ENCODE data around the gene CARD9.

DNA sequence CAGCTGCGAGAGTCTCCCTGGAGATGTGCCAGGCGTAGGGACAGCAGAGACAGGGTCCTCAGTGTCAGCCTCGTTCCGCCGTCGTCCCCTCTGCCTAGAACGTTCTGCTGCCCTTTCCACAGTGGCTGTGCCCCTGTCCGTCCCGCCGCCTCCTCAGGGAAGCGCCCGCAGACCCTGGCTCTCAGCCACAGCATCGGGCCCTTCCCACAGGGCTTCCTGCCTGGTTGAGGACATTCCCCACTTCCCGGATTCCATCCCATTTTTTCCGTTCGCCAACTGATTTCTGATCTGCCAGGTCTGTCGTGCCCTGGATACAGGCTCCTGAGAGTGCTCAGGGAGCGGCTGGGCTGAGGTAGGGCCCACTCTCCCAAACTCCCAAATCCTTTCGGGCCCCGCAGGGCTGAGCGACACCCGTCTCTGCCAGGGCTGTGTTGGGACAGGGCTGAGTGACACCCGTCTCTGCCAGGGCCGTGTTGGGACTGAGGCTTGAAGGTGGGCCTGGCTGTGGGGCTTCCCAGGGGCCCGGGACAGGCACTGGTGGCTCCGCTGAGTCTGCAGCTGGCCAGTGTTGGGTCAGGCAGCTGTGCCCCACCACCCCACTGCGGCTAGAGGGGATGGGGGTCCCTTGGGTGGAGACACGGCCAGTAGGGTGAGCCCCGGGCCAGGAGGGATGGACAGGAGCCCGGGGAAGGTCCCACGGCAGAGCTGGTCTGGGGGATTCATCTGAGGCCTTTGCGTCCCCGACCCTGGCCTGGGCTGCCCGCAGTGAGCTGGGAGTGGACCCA lies 25.8 kb downstream of the CARD9 start:
- no peak for TF ChIP-seq POLR2AphosphoS5 (IDR thresholded peaks at IDR 0.05)
- TF ChIP-seq, protein P1, sequence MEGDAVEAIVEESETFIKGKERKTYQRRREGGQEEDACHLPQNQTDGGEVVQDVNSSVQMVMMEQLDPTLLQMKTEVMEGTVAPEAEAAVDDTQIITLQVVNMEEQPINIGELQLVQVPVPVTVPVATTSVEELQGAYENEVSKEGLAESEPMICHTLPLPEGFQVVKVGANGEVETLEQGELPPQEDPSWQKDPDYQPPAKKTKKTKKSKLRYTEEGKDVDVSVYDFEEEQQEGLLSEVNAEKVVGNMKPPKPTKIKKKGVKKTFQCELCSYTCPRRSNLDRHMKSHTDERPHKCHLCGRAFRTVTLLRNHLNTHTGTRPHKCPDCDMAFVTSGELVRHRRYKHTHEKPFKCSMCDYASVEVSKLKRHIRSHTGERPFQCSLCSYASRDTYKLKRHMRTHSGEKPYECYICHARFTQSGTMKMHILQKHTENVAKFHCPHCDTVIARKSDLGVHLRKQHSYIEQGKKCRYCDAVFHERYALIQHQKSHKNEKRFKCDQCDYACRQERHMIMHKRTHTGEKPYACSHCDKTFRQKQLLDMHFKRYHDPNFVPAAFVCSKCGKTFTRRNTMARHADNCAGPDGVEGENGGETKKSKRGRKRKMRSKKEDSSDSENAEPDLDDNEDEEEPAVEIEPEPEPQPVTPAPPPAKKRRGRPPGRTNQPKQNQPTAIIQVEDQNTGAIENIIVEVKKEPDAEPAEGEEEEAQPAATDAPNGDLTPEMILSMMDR (IDR thresholded peaks at IDR 0.05): no peak

Data from stomach (tissue), 4 donors.